Measurements from ENCODE around the gene CACNA1E. TPM values are rescaled to one million over a fixed set of nuclear protein-coding genes. Genes with fewer than 3 reads are reported as not detected.

CACNA1E gene
- total and polyA plus RNA-seq, 2 experiments from 2014 or later: 0.32 to 1.1 TPM

DNA sequence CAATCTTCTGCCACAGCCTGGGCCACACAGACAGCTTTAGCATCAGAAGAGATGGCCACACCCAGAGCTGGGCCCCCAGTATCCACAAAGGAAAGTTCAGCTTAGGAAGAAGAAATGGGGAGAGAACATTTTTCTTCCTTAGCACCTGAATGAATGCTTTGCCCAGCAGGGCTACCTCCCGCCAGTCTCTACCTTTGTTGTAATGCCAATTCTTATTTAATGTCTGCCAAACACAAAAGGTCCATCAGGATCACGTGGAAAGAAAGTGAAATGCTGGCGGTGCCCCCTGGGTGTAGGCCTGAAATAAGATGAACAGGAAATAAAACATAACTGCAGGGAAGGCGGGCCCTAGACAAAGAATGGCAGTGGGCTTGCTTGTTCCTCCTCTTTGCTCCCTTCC is 125.6 kb downstream of the CACNA1E start:
- Histone ChIP-seq H3K36me3 (ENCODE audit: insufficient read depth) (no peaks in the 10 kb centered on the region), H3K79me2 (replicated peaks; ENCODE audit: insufficient read depth) (no peaks in the 10 kb centered on the region), H3F3A (replicated peaks; ENCODE audit: low read depth) (no peaks in the 10 kb centered on the region), H3K9me2 (ENCODE audit: insufficient read depth) (peaks cover 49% of the 10 kb centered on the region), H3K4me3 (no peak overlapping the region), H4K20me1 (replicated peaks; ENCODE audit: insufficient read depth) (no peaks in the 10 kb centered on the region), H3K27me3 (ENCODE audit: insufficient read depth) (no peaks in the 10 kb centered on the region), H3K4me1 (ENCODE audit: insufficient read depth) (peaks cover 6% of the 10 kb centered on the region; the same call in 1 of the 2 replicates), H2AFZ (0 out of 2 replicates have a peak overlapping the region, but pooled peaks have one; percentile 5), H3K27ac (ENCODE audit: low read depth) (no peak overlapping the region), H3K4me2 (peak overlapping the region; percentile 23)
- TF ChIP-seq, protein P1, sequence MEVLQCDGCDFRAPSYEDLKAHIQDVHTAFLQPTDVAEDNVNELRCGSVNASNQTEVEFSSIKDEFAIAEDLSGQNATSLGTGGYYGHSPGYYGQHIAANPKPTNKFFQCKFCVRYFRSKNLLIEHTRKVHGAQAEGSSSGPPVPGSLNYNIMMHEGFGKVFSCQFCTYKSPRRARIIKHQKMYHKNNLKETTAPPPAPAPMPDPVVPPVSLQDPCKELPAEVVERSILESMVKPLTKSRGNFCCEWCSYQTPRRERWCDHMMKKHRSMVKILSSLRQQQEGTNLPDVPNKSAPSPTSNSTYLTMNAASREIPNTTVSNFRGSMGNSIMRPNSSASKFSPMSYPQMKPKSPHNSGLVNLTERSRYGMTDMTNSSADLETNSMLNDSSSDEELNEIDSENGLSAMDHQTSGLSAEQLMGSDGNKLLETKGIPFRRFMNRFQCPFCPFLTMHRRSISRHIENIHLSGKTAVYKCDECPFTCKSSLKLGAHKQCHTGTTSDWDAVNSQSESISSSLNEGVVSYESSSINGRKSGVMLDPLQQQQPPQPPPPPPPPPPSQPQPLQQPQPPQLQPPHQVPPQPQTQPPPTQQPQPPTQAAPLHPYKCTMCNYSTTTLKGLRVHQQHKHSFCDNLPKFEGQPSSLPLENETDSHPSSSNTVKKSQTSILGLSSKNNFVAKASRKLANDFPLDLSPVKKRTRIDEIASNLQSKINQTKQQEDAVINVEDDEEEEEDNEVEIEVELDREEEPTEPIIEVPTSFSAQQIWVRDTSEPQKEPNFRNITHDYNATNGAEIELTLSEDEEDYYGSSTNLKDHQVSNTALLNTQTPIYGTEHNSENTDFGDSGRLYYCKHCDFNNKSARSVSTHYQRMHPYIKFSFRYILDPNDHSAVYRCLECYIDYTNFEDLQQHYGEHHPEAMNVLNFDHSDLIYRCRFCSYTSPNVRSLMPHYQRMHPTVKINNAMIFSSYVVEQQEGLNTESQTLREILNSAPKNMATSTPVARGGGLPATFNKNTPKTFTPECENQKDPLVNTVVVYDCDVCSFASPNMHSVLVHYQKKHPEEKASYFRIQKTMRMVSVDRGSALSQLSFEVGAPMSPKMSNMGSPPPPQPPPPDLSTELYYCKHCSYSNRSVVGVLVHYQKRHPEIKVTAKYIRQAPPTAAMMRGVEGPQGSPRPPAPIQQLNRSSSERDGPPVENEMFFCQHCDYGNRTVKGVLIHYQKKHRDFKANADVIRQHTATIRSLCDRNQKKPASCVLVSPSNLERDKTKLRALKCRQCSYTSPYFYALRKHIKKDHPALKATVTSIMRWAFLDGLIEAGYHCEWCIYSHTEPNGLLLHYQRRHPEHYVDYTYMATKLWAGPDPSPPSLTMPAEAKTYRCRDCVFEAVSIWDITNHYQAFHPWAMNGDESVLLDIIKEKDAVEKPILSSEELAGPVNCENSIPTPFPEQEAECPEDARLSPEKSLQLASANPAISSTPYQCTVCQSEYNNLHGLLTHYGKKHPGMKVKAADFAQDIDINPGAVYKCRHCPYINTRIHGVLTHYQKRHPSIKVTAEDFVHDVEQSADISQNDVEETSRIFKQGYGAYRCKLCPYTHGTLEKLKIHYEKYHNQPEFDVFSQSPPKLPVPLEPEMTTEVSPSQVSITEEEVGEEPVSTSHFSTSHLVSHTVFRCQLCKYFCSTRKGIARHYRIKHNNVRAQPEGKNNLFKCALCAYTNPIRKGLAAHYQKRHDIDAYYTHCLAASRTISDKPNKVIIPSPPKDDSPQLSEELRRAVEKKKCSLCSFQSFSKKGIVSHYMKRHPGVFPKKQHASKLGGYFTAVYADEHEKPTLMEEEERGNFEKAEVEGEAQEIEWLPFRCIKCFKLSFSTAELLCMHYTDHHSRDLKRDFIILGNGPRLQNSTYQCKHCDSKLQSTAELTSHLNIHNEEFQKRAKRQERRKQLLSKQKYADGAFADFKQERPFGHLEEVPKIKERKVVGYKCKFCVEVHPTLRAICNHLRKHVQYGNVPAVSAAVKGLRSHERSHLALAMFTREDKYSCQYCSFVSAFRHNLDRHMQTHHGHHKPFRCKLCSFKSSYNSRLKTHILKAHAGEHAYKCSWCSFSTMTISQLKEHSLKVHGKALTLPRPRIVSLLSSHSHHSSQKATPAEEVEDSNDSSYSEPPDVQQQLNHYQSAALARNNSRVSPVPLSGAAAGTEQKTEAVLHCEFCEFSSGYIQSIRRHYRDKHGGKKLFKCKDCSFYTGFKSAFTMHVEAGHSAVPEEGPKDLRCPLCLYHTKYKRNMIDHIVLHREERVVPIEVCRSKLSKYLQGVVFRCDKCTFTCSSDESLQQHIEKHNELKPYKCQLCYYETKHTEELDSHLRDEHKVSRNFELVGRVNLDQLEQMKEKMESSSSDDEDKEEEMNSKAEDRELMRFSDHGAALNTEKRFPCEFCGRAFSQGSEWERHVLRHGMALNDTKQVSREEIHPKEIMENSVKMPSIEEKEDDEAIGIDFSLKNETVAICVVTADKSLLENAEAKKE (CRISPR knock-in tag; IDR thresholded peaks at IDR 0.05): peak; percentile 52; the same call in 1 of the 2 replicates
- TF ChIP-seq EZH2phosphoT487 (IDR thresholded peaks at IDR 0.05; ENCODE audit: unreplicated experiment): no peak
- no peak overlapping the region for H3K4me3 Mint-ChIP-seq
- H3K4me1 Mint-ChIP-seq: peaks cover 17% of the 10 kb centered on the region
- H3K27me3 Mint-ChIP-seq (ENCODE audit: insufficient read depth, low read depth, poor library complexity): peaks cover 5% of the 10 kb centered on the region
- DNase-seq (ENCODE audit: low spot score) (peak; percentile 48), ATAC-seq (peak; percentile 91)
- no peaks in the 10 kb centered on the region; the same call in 2 of the 3 replicates for H3K36me3 Mint-ChIP-seq (ENCODE audit: low read depth)
- H3K9me3 Mint-ChIP-seq: peaks cover 3% of the 10 kb centered on the region; the same call in 1 of the 3 replicates
- peak overlapping the region; percentile 25; the same call in 1 of the 2 replicates for H3K27ac Mint-ChIP-seq

- no peak overlapping the region for H3K4me3 Mint-ChIP-seq
- Histone ChIP-seq H4K20me1 (replicated peaks; ENCODE audit: insufficient read depth) (no peaks in the 10 kb centered on the region), H3K4me3 (no peak overlapping the region), H2AFZ (no peak overlapping the region), H3K9me2 (ENCODE audit: insufficient read depth) (peaks cover 40% of the 10 kb centered on the region), H3K79me2 (replicated peaks; ENCODE audit: insufficient read depth) (no peaks in the 10 kb centered on the region), H3F3A (replicated peaks; ENCODE audit: low read depth) (no peaks in the 10 kb centered on the region), H3K4me2 (no peak overlapping the region), H3K36me3 (ENCODE audit: insufficient read depth) (no peaks in the 10 kb centered on the region), H3K4me1 (ENCODE audit: insufficient read depth) (peaks cover 6% of the 10 kb centered on the region; the same call in 1 of the 2 replicates), H3K27ac (ENCODE audit: low read depth) (no peak overlapping the region), H3K27me3 (ENCODE audit: insufficient read depth) (no peaks in the 10 kb centered on the region)
- ATAC-seq (no peak), DNase-seq (ENCODE audit: low spot score) (no peak)
- H3K27me3 Mint-ChIP-seq (ENCODE audit: insufficient read depth, low read depth, poor library complexity): peaks cover 7% of the 10 kb centered on the region
- peaks cover 17% of the 10 kb centered on the region for H3K4me1 Mint-ChIP-seq
- H3K36me3 Mint-ChIP-seq (ENCODE audit: low read depth): no peaks in the 10 kb centered on the region; the same call in 2 of the 3 replicates
- no peak overlapping the region for H3K27ac Mint-ChIP-seq
- H3K9me3 Mint-ChIP-seq: peaks cover 3% of the 10 kb centered on the region; the same call in 1 of the 3 replicates
- no peak for TF ChIP-seq ZNF114 (CRISPR knock-in tag; IDR thresholded peaks at IDR 0.05)
- TF ChIP-seq ETS1 (IDR thresholded peaks at IDR 0.05): no peak
- TF ChIP-seq ZNF331 (CRISPR knock-in tag; IDR thresholded peaks at IDR 0.05; ENCODE audit: low read depth): no peak
- TF ChIP-seq NANOG (IDR thresholded peaks at IDR 0.05; ENCODE audit: borderline replicate concordance): no peak
- no peak for TF ChIP-seq JUNB (IDR thresholded peaks at IDR 0.05; ENCODE audit: unreplicated experiment)
- TF ChIP-seq, protein P2, sequence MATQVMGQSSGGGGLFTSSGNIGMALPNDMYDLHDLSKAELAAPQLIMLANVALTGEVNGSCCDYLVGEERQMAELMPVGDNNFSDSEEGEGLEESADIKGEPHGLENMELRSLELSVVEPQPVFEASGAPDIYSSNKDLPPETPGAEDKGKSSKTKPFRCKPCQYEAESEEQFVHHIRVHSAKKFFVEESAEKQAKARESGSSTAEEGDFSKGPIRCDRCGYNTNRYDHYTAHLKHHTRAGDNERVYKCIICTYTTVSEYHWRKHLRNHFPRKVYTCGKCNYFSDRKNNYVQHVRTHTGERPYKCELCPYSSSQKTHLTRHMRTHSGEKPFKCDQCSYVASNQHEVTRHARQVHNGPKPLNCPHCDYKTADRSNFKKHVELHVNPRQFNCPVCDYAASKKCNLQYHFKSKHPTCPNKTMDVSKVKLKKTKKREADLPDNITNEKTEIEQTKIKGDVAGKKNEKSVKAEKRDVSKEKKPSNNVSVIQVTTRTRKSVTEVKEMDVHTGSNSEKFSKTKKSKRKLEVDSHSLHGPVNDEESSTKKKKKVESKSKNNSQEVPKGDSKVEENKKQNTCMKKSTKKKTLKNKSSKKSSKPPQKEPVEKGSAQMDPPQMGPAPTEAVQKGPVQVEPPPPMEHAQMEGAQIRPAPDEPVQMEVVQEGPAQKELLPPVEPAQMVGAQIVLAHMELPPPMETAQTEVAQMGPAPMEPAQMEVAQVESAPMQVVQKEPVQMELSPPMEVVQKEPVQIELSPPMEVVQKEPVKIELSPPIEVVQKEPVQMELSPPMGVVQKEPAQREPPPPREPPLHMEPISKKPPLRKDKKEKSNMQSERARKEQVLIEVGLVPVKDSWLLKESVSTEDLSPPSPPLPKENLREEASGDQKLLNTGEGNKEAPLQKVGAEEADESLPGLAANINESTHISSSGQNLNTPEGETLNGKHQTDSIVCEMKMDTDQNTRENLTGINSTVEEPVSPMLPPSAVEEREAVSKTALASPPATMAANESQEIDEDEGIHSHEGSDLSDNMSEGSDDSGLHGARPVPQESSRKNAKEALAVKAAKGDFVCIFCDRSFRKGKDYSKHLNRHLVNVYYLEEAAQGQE (IDR thresholded peaks at IDR 0.05; ENCODE audit: unreplicated experiment): no peak
These were observed 128.8 kb downstream of the CACNA1E start for GRCh38 chr1:181612100-181612499.
